ENCODE measurements around the gene COMT.

Gene COMT

GRCh38 chr22:20011993-20012740, 70.6 kb downstream of the COMT start:
- no peak for DNase-seq (ENCODE audit: low read depth in 2 of 2)

DNA sequence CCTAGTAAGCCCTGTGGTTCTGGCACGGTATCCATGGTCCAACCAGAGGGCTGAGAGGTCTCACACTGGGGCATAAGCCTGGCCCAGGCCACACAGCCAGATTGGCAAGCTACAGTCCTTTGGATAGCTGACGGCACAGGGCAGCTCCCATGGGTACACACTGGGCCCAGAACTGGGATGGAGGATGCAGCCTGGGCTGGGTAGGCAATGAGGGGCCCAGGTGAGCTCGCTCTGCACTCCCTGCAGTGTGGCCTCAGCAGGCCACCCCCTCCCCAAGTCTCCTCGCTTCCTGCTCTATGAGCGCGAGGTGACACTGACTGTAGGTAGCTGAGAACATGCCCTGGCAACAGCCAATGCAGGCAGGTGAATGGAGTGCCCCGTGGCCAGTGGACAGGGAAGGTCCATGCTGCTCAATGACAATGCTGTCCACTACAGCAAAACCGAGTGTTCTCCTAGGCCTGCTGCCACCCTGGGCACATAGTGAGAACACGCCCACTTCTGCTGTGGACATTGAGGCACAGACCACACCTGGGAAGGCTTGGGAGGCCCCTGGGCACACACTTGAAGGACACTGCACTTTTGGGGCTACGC, 71.3 kb downstream of the COMT start:
- no peak for DNase-seq (ENCODE audit: low read depth in 2 of 2)

- DNase-seq (ENCODE audit: low read depth in 2 of 2) = no peak
Observed at GRCh38 chr22:20013382-20013871, 71.9 kb downstream of the COMT start.

DNA sequence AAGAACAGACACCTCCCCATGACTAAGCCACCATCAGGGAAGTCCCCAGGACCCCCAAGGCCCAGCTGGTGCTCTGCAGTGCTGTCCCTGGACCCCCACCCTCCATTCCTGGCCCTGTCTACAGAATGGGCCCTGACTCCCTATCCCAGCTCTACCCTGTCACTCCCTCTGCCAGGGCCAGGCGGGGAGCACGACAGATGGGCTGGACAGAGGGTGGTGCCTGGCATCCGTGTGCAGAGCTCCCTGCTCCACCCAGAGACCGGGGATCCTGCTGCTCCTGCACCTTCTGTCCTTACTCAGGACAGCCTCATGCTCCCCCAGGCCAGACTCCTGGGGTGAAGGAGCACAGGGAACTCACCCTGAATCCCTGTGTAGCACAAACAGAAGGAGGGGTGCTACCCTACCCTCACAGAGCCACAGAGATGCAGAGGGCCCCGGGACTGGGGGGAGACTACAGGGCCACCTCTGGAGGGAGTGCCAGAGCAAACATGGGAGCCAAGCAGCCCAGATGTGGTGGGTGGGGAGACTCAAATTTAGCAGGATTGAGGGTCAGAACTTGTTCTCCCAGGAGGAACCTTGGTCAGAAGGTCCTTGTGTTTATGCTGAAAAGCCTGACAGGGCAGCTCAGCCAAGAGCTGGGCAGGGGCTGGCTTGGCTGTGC, 73.1 kb downstream of the COMT start:
- DNase-seq (ENCODE audit: low read depth in 2 of 2) = no peak

- no peak for DNase-seq (ENCODE audit: low read depth in 2 of 2)
Observed at GRCh38 chr22:20015187-20015625, 73.6 kb downstream of the COMT start.

GRCh38 chr22:20015971-20016733, 74.6 kb downstream of the COMT start:
- DNase-seq (ENCODE audit: low read depth in 2 of 2) = no peak

DNA sequence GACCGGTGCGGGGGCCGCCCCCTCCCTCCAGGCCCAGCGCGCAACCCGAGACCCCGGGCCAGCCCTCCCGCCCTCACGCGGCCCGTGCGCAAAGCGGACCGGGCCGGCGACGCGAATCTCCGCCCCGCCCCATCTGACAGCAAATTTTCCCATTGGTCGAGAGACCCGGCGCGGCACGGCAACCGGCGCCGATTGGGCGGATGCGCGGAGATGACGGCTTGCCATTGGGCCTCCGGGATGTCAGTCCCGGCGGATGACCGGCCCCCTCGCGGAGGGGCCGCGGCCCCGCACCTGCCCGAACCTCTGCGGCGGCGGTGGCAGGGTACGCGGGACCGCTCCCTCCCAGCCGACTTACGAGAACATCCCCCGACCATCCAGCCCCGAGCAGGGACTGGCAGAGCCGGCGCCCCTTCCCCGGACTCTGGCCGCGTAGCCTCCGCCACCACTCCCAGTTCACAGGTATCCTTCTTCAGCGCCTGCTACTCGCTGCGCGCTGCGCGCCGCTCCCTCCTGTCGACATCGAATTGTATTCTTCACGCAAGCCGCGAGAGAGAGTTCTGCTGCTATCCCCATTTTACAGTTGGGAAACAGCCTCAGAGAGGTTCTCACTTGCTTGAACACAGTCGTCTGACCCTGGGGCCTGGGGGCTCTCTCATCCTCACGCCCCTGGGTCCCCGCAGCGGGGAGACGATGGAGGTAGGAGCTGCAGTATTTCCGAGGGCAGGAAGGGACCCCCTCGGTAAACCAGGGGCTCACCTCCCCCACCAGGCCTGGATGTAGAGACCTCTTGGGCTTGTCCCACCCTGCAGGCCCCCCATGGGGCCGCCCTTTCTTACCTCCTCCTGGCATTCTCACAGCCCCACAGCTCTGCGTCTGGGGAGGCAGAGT, 75.4 kb downstream of the COMT start, which contains the start of gene ARVCF:
TSS of gene ARVCF (minus strand) at position 90 of the 888 bp plus-strand sequence. CDS start 26,029 bp downstream, outside the sequence.
- peak; percentile 77 to 83 for DNase-seq (ENCODE audit: low read depth in 2 of 2)

DNA sequence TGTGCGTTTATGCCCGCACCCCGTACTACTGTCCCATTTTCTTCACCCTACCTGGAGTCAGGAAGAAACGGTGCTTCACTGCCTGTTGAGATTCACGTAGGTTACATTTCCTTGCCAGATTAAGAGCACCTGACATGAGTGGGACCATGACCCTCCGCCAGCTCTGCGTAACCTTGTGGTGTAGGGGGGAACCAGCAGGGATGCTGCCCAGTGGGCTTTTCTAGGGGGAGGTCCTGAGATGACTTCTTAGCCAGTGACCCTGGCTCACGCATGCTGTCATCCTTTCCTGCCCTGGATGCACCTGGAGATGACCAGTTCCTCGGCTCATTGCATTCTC, 76.0 kb downstream of the COMT start:
- DNase-seq (ENCODE audit: low read depth in 2 of 2) = no peak

GRCh38 chr22:20018001-20018400, 76.4 kb downstream of the COMT start:
- DNase-seq (ENCODE audit: low read depth in 2 of 2) = no peak
